Measurements from ENCODE around the gene OR12D3. TPM values are rescaled to one million over a fixed set of nuclear protein-coding genes. Genes with fewer than 3 reads are reported as not detected.

The OR12D3 gene
- total RNA-seq, result not detected in 2 replicates

GRCh38 chr6:29375191-29375590, at the start of gene OR12D3:
Gene OR12D3 (minus strand): TSS chr6:29375291. CDS start chr6:29375287, 4 bp downstream.

GRCh38 chr6:29414588-29414987, 39.5 kb upstream of the OR12D3 start, which contains the start of gene OR12D1:
Gene OR12D1 (plus strand): TSS chr6:29414928.

GRCh38 chr6:29395331-29395730, 20.2 kb upstream of the OR12D3 start, which contains the start of gene OR12D2:
Gene OR12D2 (plus strand): TSS chr6:29395631. CDS start chr6:29396700, 1,069 bp downstream.

DNA sequence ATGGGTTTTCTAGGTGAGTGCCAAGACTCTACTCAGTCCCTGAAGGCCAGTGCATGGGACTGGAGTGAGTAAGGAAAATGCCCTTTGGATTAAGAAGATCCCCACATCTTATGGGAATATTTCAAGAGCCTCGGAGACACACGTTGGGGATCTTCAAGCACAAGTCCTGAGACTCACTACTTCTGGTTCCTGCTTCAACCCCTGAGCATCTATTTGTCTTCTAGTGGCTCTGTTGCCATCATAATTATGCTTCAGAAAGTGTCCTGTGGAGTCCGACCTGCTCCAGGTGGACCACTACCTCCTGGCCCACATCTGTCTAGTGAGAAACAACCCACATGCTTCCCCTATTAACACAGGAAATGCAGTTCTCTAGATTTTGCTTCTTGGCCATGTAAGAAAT, 6.3 kb downstream of the OR12D3 start, which contains the start of gene OR5V1:
Gene OR5V1, minus strand, starts transcription at position 101 of the 400 bp plus-strand sequence. CDS start 12,670 bp downstream, outside the sequence.

Other genes with a start within 250 kb of the OR12D3 start
- not detected in 2 replicates for gene OR2J2, start 204.4 kb downstream of the OR12D3 start, total RNA-seq
- not detected in 2 replicates for gene OR14J1, start 73.6 kb downstream of the OR12D3 start, total RNA-seq
- gene OR5V1, start 6.4 kb downstream of the OR12D3 start, total RNA-seq, result not detected in 2 replicates
- not detected in 2 replicates for gene OR12D2, start 20.3 kb upstream of the OR12D3 start, total RNA-seq
- gene OR12D1, start 39.6 kb upstream of the OR12D3 start, total RNA-seq, result not detected in 2 replicates
- gene OR10C1, start 64.0 kb upstream of the OR12D3 start, total RNA-seq, result not detected in 2 replicates
- not detected in 2 replicates for gene OR11A1, start 81.8 kb upstream of the OR12D3 start, total RNA-seq
- gene OR2H1, start 81.9 kb upstream of the OR12D3 start, total RNA-seq, result not detected in 2 replicates
- gene MAS1L, start 112.7 kb upstream of the OR12D3 start, total RNA-seq, result not detected in 2 replicates
- 0.09 and 0.16 TPM in 2 replicates for gene UBD, start 184.4 kb upstream of the OR12D3 start, total RNA-seq
- not detected in 2 replicates for gene OR2H2, start 209.8 kb upstream of the OR12D3 start, total RNA-seq